IMR-90 (cell line): ENCODE data around the gene ENOX1. TPM values are rescaled to one million over a fixed set of nuclear protein-coding genes. Genes with fewer than 3 reads are reported as not detected.
A peak's percentile ranks its signal among the peaks of the same experiment; 100 is the strongest.

ENCODE experiments used
- ATAC-seq: fragments of 200-7000 bp; cut with Tn5 transposase; 2 replicates; pipeline ENCODE4 v1.9.1; 2020; ENCODE audit warnings: low read depth, mild to moderate bottlenecking, moderate library complexity
- BruUV-seq: library from RNA; stranded (reverse); fragments of 400-500 nt; replicated peaks from 2 replicates; lab custom pipeline; 2021; lab: Mats Ljungman, UMichigan
- CTCF ChIA-PET: fragments of 300-600 bp; formaldehyde crosslinking; extraction: SDS; loops from one replicate; lab custom pipeline; 2021; ENCODE audit warnings: antibody characterized with exemption; lab: Yijun Ruan, JAX
- POLR2A ChIA-PET: fragments of 300-600 bp; sonication (Branson Sonifier 250); formaldehyde crosslinking; loops from one replicate; lab custom pipeline; 2022; ENCODE audit warnings: antibody characterized with exemption; ENCODE audit not compliant: unreplicated experiment; lab: Charles Lee
- DNase-seq: peaks from one replicate; pipeline ENCODE4 v3.0.0; 2013
- H2AFZ ChIP-seq: replicated peaks from 2 replicates; pipeline ENCODE3; 2013; ENCODE audit warnings: low read length, mild to moderate bottlenecking; ENCODE audit not compliant: poor library complexity
- H2AK5ac ChIP-seq: 2 replicates; pipeline ENCODE4 v1.6.1; 2013; ENCODE audit warnings: low read depth, low read length, inconsistent platforms
- H2AK9ac ChIP-seq: replicated peaks from 2 replicates; pipeline ENCODE3; 2013; ENCODE audit warnings: mild to moderate bottlenecking, low read depth, low read length, moderate library complexity; ENCODE audit not compliant: poor library complexity
- H2BK120ac ChIP-seq: 2 replicates; pipeline ENCODE4 v1.6.1; 2013; ENCODE audit warnings: low read depth, low read length, inconsistent platforms
- H2BK15ac ChIP-seq: 3 replicates; pipeline ENCODE4 v1.6.1; 2013; ENCODE audit warnings: low read depth, low read length, inconsistent platforms
- H2BK20ac ChIP-seq: 2 replicates; pipeline ENCODE4 v1.6.1; 2013; ENCODE audit warnings: low read depth, mild to moderate bottlenecking, inconsistent platforms, low read length, moderate library complexity
- H2BK5ac ChIP-seq: 2 replicates; pipeline ENCODE4 v1.6.1; 2013; ENCODE audit warnings: mild to moderate bottlenecking, low read depth, low read length, inconsistent platforms; ENCODE audit not compliant: poor library complexity, severe bottlenecking
- H3K14ac ChIP-seq: replicated peaks from 2 replicates; pipeline ENCODE4 v1.6.1; 2013; ENCODE audit warnings: low read depth, low read length, inconsistent platforms
- H3K18ac ChIP-seq: 2 replicates; pipeline ENCODE4 v1.6.1; 2013; ENCODE audit warnings: low read depth, low read length, control low read depth
- H3K23ac ChIP-seq: 2 replicates; pipeline ENCODE4 v1.6.1; 2013; ENCODE audit warnings: low read depth, low read length, inconsistent platforms
- H3K27ac ChIP-seq: 2 replicates; pipeline ENCODE4 v1.5.1; 2013; ENCODE audit warnings: mild to moderate bottlenecking, control low read depth, low read length; ENCODE audit not compliant: insufficient read depth
- H3K27me3 ChIP-seq: 2 replicates; pipeline ENCODE4 v1.6.1; 2013; ENCODE audit warnings: low read length; ENCODE audit not compliant: control insufficient read depth, insufficient read depth
- H3K36me3 ChIP-seq: 2 replicates; pipeline ENCODE4 v1.6.1; 2013; ENCODE audit warnings: low read length, mixed read lengths; ENCODE audit not compliant: control insufficient read depth, insufficient read depth
- H3K4ac ChIP-seq: 2 replicates; pipeline ENCODE4 v1.6.1; 2013; ENCODE audit warnings: low read depth, low read length, inconsistent platforms
- H3K4me1 ChIP-seq: 2 replicates; pipeline ENCODE4 v1.6.1; 2013; ENCODE audit warnings: low read length, mixed read lengths; ENCODE audit not compliant: control insufficient read depth, insufficient read depth
- H3K4me2 ChIP-seq: 2 replicates; pipeline ENCODE4 v1.6.1; 2013; ENCODE audit warnings: low read depth, mild to moderate bottlenecking, control low read depth, low read length, moderate library complexity
- H3K4me3 ChIP-seq: 2 replicates; pipeline ENCODE4 v1.5.1; 2013; ENCODE audit warnings: low read depth, mild to moderate bottlenecking, control low read depth, low read length, moderate library complexity; ENCODE audit not compliant: insufficient read depth
- H3K56ac ChIP-seq: 2 replicates; pipeline ENCODE4 v1.6.1; 2013; ENCODE audit warnings: low read length, inconsistent platforms; ENCODE audit not compliant: insufficient read depth; ENCODE audit errors: extremely low read depth
- H3K79me1 ChIP-seq, 2 experiments: 2 replicates each; pipeline ENCODE4 v1.6.1; 2013; ENCODE audit warnings: low read length in 2 of 2, inconsistent platforms in 1 of 2, low read depth in 1 of 2
- H3K9ac ChIP-seq: 2 replicates; pipeline ENCODE4 v1.6.1; 2013; ENCODE audit warnings: low read depth, low read length, control low read depth
- H3K9me1 ChIP-seq: 2 replicates; pipeline ENCODE4 v1.6.1; 2013; ENCODE audit warnings: low read length, inconsistent platforms; ENCODE audit not compliant: insufficient read depth
- H3K9me3 ChIP-seq: 2 replicates; pipeline ENCODE4 v1.6.1; 2013; ENCODE audit warnings: low read length; ENCODE audit not compliant: control insufficient read depth, insufficient read depth
- H4K20me1 ChIP-seq: 2 replicates; pipeline ENCODE4 v1.6.1; 2013; ENCODE audit warnings: low read length, inconsistent platforms; ENCODE audit not compliant: insufficient read depth
- H4K5ac ChIP-seq: 2 replicates; pipeline ENCODE4 v1.6.1; 2013; ENCODE audit warnings: mild to moderate bottlenecking, low read depth, low read length, control low read depth
- H4K8ac ChIP-seq, 2 experiments: 2 replicates each; pipeline ENCODE4 v1.6.1; 2013; ENCODE audit warnings: low read depth in 2 of 2, low read length in 2 of 2, control low read depth in 1 of 2, inconsistent platforms in 1 of 2
- H4K91ac ChIP-seq: 2 replicates; pipeline ENCODE4 v1.6.1; 2013; ENCODE audit warnings: low read depth, low read length, inconsistent platforms; ENCODE audit not compliant: insufficient read depth
- ELK1 ChIP-seq: fragments of 150-350 bp; IDR thresholded peaks from 2 replicates; pipeline ENCODE4 v1.6.1; 2016; ENCODE audit warnings: low read depth, mild to moderate bottlenecking, low read length, moderate library complexity, borderline replicate concordance
- MAFK ChIP-seq: IDR thresholded peaks from 2 replicates; pipeline ENCODE4 v1.6.1; 2012; ENCODE audit warnings: low read depth, low read length, improper control_type of control experiment
- MXI1 ChIP-seq: IDR thresholded peaks from 2 replicates; pipeline ENCODE4 v1.6.1; 2012; ENCODE audit warnings: low read depth, mild to moderate bottlenecking, low read length, moderate library complexity, borderline replicate concordance
- RAD21 ChIP-seq: IDR thresholded peaks from 2 replicates; pipeline ENCODE4 v1.6.1; 2012; ENCODE audit warnings: low read length, improper control_type of control experiment
- RFX5 ChIP-seq: IDR thresholded peaks from 2 replicates; pipeline ENCODE4 v1.8.0; 2012; ENCODE audit warnings: low read depth, mild to moderate bottlenecking, low read length, moderate library complexity
- SMC3 ChIP-seq: fragments of 150-350 bp; IDR thresholded peaks from 2 replicates; pipeline ENCODE4 v1.6.1; 2016; ENCODE audit warnings: low read depth, mild to moderate bottlenecking, antibody characterized with exemption, low read length, moderate library complexity
- USF2 ChIP-seq: fragments of 150-350 bp; IDR thresholded peaks from 2 replicates; pipeline ENCODE4 v1.6.1; 2017; ENCODE audit warnings: mild to moderate bottlenecking, antibody characterized with exemption, low read length, low read depth
- WGBS, 2 experiments: methylation state at CpG; one replicate each; pipeline versions ENCODE4 v1.1.5 to v1.1.7; 2013; ENCODE audit warnings: missing lambda C conversion rate in 2 of 2; ENCODE audit not compliant: insufficient read length in 1 of 2; ENCODE audit errors: extremely low coverage in 2 of 2; 5-methylcytosine and 5-hydroxymethylcytosine counted together
- dilution Hi-C: fragments of 300-500 bp; cut with HindIII; formaldehyde crosslinking; loops from one replicate; pipeline ENCODE4 v1.14.3; 2018; ENCODE audit warnings: low sequenced_read_pairs; ENCODE audit not compliant: unreplicated experiment
- in situ Hi-C: fragments of 300-500 bp; cut with MboI; formaldehyde crosslinking; loops from 3 replicates; pipeline ENCODE4 v1.14.3; 2019; ENCODE audit warnings: low sequenced_read_pairs, inconsistent platforms, mixed read lengths
- intact Hi-C: fragments of 100-400 bp; cut with micrococcal nuclease; formaldehyde crosslinking; loops from 2 replicates; pipeline ENCODE4 v1.10.0; 2022
- polyA plus RNA-seq, 3 experiments: library from polyadenylated mRNA; depleted of rRNA; stranded (reverse); fragments of >200 nt; gene quantifications; 2 replicates each; pipeline ENCODE4 v1.2.3, GENCODE V29; 2012; ENCODE audit warnings: low replicate concordance in 1 of 3
- total RNA-seq: library from RNA; depleted of rRNA; stranded (reverse); fragments of >200 nt; gene quantifications from 2 replicates; pipeline ENCODE4 v1.2.3, GENCODE V29; 2012

ENOX1 gene
- total and polyA plus RNA-seq, 2 of the 4 experiments (the other 2 are of a cell fraction), result 0.99 to 1.3 TPM

- H3K18ac ChIP-seq, result peak overlapping the region; percentile 48
Observed at GRCh38 chr13:43293561-43293960, 493.2 kb downstream of the ENOX1 start.

More at GRCh38 chr13:43293561-43293960, 493.2 kb downstream of the ENOX1 start:
- H4K20me1 ChIP-seq, result no peaks in the 10 kb centered on the region
- no CpG with 5 or more reads among the region's 1 CpG for WGBS, 2 experiments
- no peaks in the 10 kb centered on the region for H3K27me3 ChIP-seq
- no peak overlapping the region; a peak in 1 of 4 replicates for H4K8ac ChIP-seq
- peak overlapping the region; percentile 27 for H2BK5ac ChIP-seq
- no peak overlapping the region for H2AK9ac ChIP-seq
- peak overlapping the region; percentile 51; the same call in 1 of the 2 replicates for H2BK120ac ChIP-seq
- DNase-seq (no peak), ATAC-seq (0 out of 2 replicates have a peak, but pooled peaks have one; percentile 32)
- no peaks in the 10 kb centered on the region for H3K9me3 ChIP-seq
- no peak overlapping the region for H3K4me2 ChIP-seq
- no peak overlapping the region for H3K4me3 ChIP-seq
- ChIA-PET CTCF (no interaction called here), POLR2A (no interaction called here)
- peak overlapping the region; percentile 87 for H2BK20ac ChIP-seq
- H3K9ac ChIP-seq, result no peak overlapping the region
- peaks cover 14% of the 10 kb centered on the region for H3K4me1 ChIP-seq
- in situ Hi-C loops (no loop called here), intact Hi-C loops (no loop called here), dilution Hi-C loops (no loop called here)
- TF ChIP-seq MXI1 (no peak), RAD21 (no peak), RFX5 (no peak), USF2 (no peak), SMC3 (no peak), ELK1 (no peak), MAFK (no peak)
- H2AFZ ChIP-seq, result no peak overlapping the region
- peak overlapping the region; percentile 80 for H3K4ac ChIP-seq
- H3K79me1 ChIP-seq, result no peaks in the 10 kb centered on the region
- H4K5ac ChIP-seq, result peak overlapping the region; percentile 61; the same call in 1 of the 2 replicates
- H3K36me3 ChIP-seq, result no peaks in the 10 kb centered on the region
- peaks cover 8% of the 10 kb centered on the region; the same call in 1 of the 2 replicates for H3K9me1 ChIP-seq
- H3K56ac ChIP-seq, result no peak overlapping the region
- H2BK15ac ChIP-seq, result peak overlapping the region; percentile 81; the same call in 2 of the 3 replicates
- H3K14ac ChIP-seq, result peak overlapping the region; percentile 55; the same call in 1 of the 2 replicates
- no TSS peak for BruUV-seq
- peak overlapping the region; percentile 84 for H2AK5ac ChIP-seq
- peak overlapping the region; percentile 56; the same call in 1 of the 2 replicates for H3K27ac ChIP-seq
- H4K91ac ChIP-seq, result peak overlapping the region; percentile 72; the same call in 1 of the 2 replicates
- H3K23ac ChIP-seq, result no peak overlapping the region
